Measurements from ENCODE around the gene ADSL. TPM values are rescaled to one million over a fixed set of nuclear protein-coding genes. Genes with fewer than 3 reads are reported as not detected.
A peak's percentile ranks its signal among the peaks of the same experiment; 100 is the strongest.

Gene ADSL
- total RNA-seq, 1 experiment from 2014 or later, result 120 TPM

DNA sequence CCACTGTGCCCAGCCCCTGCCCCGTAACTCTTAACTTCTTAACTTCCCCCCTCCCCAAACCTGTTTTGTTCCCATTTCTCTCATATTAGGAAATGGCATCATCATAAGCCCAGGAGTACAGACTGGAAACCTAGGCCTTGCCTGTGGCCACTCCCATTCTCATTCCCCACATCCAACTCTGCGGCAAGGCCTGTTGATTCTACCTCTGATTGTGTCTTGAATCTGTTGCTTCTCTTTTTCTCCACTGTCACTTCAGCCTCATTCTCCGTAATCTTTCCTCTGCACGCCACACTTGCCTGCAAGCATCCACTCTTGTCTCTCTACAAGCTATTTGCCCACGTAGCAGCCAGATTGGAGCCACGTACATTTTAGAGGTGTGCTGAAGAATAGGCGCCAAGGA, 49.3 kb downstream of the ADSL start:
- Histone ChIP-seq H3K27me3 (replicated peaks; ENCODE audit: control insufficient read depth, insufficient read depth, low read length) (no peaks in the 10 kb centered on the region), H3K9me3 (no peaks in the 10 kb centered on the region), H3K4me1 (no peaks in the 10 kb centered on the region), H3K36me3 (ENCODE audit: control insufficient read depth, insufficient read depth, low read length) (no peaks in the 10 kb centered on the region), H3K4me3 (ENCODE audit: low read depth, low read length) (no peak overlapping the region)
- TF ChIP-seq CTCF (IDR thresholded peaks at IDR 0.05; ENCODE audit: insufficient read depth in 1 of 2, low read depth in 1 of 2, low read length in 1 of 2, severe bottlenecking in 1 of 2, unreplicated experiment in 1 of 2), result no peak
- Mint-ChIP-seq H3K4me1 (ENCODE audit: low read depth, unreplicated experiment) (peaks cover 7% of the 10 kb centered on the region), H3K9me3 (ENCODE audit: unreplicated experiment) (no peaks in the 10 kb centered on the region), H3K4me3 (ENCODE audit: unreplicated experiment) (no peak overlapping the region), H3K27me3 (ENCODE audit: insufficient read depth, unreplicated experiment) (no peaks in the 10 kb centered on the region), H3K36me3 (ENCODE audit: insufficient read depth, unreplicated experiment) (peaks cover 4% of the 10 kb centered on the region), H3K27ac (ENCODE audit: unreplicated experiment) (no peak overlapping the region)
- CTCF ChIA-PET, result no interaction called here
- intact Hi-C loops (cut with micrococcal nuclease; ENCODE audit: unreplicated experiment), result no loop called here
- POLR2A ChIA-PET, result no interaction called here
- BruUV-seq (replicated peaks), result no TSS peak
- no peak for DNase-seq

DNA sequence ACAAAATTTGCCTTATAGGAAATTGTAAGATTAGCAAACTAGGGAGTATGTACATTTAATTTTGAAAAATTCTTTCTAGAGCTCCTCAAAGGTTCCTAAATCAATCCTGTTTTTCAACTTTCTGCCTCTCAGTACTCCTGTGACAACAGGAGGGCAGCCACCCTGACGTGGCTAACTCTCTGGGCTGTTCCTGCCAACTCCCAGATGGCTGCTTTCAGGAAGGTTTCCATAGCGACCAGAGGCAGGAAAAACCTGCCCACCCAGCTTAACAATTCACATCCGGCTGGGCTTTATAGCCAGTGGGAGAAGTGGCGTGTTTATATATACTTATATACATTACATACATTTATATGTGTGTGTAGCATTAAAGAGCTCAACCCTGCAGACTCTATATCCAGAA, 50.6 kb downstream of the ADSL start:
- intact Hi-C loops (cut with micrococcal nuclease; ENCODE audit: unreplicated experiment), result no loop called here
- Mint-ChIP-seq H3K4me3 (ENCODE audit: unreplicated experiment) (no peak overlapping the region), H3K4me1 (ENCODE audit: low read depth, unreplicated experiment) (peaks cover 7% of the 10 kb centered on the region), H3K9me3 (ENCODE audit: unreplicated experiment) (no peaks in the 10 kb centered on the region), H3K36me3 (ENCODE audit: insufficient read depth, unreplicated experiment) (peaks cover 10% of the 10 kb centered on the region), H3K27ac (ENCODE audit: unreplicated experiment) (no peak overlapping the region), H3K27me3 (ENCODE audit: insufficient read depth, unreplicated experiment) (no peaks in the 10 kb centered on the region)
- H3K27me3 ChIP-seq (replicated peaks; ENCODE audit: control insufficient read depth, insufficient read depth, low read length), result no peaks in the 10 kb centered on the region
- H3K9me3 ChIP-seq, result no peaks in the 10 kb centered on the region
- ChIA-PET CTCF (interaction anchor here (1.0 kb wide), 1 partner anchor 10 kb away, joined by 4 read pairs; no protein-coding TSS in a partner anchor), POLR2A (no interaction called here)
- DNase-seq, result peak in 1 of 2 experiments; percentile 47
- H3K36me3 ChIP-seq (ENCODE audit: control insufficient read depth, insufficient read depth, low read length), result no peaks in the 10 kb centered on the region
- no TSS peak for BruUV-seq (replicated peaks)
- no peaks in the 10 kb centered on the region for H3K4me1 ChIP-seq
- TF ChIP-seq CTCF (IDR thresholded peaks at IDR 0.05; ENCODE audit: insufficient read depth in 1 of 2, low read depth in 1 of 2, low read length in 1 of 2, severe bottlenecking in 1 of 2, unreplicated experiment in 1 of 2), result no peak
- H3K4me3 ChIP-seq (ENCODE audit: low read depth, low read length), result no peak overlapping the region

DNA sequence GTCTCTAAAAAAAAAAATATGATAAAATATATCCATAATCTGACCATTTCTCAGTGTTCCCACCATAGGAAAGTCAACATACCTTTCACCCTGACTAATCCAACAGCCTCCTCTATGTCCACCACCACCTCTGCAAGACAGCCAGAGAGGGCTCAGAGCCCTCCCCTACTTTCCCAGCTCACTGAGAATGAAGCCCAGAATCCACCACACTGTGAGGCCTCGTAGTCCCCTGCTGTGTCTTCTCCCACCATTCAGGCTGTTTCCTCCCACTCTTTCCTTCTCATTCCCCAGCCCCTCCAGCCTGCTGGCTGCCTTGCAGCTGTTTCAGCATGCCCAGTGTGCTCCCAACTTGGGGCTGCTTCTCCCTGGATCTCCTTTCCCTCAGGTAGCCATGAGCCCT, 51.1 kb downstream of the ADSL start:
- H3K4me3 Mint-ChIP-seq (ENCODE audit: unreplicated experiment), result no peak overlapping the region
- POLR2A ChIA-PET, result no interaction called here
- intact Hi-C loops (cut with micrococcal nuclease; ENCODE audit: unreplicated experiment), result no loop called here
- no peaks in the 10 kb centered on the region for H3K9me3 Mint-ChIP-seq (ENCODE audit: unreplicated experiment)
- H3K27me3 Mint-ChIP-seq (ENCODE audit: insufficient read depth, unreplicated experiment), result no peaks in the 10 kb centered on the region
- no peaks in the 10 kb centered on the region for H3K36me3 ChIP-seq (ENCODE audit: control insufficient read depth, insufficient read depth, low read length)
- BruUV-seq (replicated peaks), result no TSS peak
- CTCF ChIA-PET, result interaction anchor here (1.0 kb wide), 1 partner anchor 10 kb away, joined by 4 read pairs; no protein-coding TSS in a partner anchor
- peak overlapping the region; percentile 1 for H3K27ac Mint-ChIP-seq (ENCODE audit: unreplicated experiment)
- DNase-seq, result no peak
- H3K27me3 ChIP-seq (replicated peaks; ENCODE audit: control insufficient read depth, insufficient read depth, low read length), result no peaks in the 10 kb centered on the region
- TF ChIP-seq CTCF (IDR thresholded peaks at IDR 0.05; ENCODE audit: insufficient read depth in 1 of 2, low read depth in 1 of 2, low read length in 1 of 2, severe bottlenecking in 1 of 2, unreplicated experiment in 1 of 2), result no peak
- no peaks in the 10 kb centered on the region for H3K9me3 ChIP-seq
- peaks cover 15% of the 10 kb centered on the region for H3K36me3 Mint-ChIP-seq (ENCODE audit: insufficient read depth, unreplicated experiment)
- no peak overlapping the region for H3K4me3 ChIP-seq (ENCODE audit: low read depth, low read length)
- H3K4me1 Mint-ChIP-seq (ENCODE audit: low read depth, unreplicated experiment), result peaks cover 7% of the 10 kb centered on the region
- H3K4me1 ChIP-seq, result no peaks in the 10 kb centered on the region
